GM19351 (cell line): ENCODE results near the gene HAGHL.
"Not testable (repeated sequence)": the region's sequence is repeated elsewhere in the genome, so short reads cannot be mapped to it uniquely, and the experiment has no call there.

Experiments used
- ATAC-seq: cut with Tn5 transposase; IDR thresholded peaks from one replicate; pipeline ENCODE4 v1.9.1; 2021; ENCODE audit warnings: mild to moderate bottlenecking, moderate library complexity; ENCODE audit not compliant: unreplicated experiment

Gene HAGHL

DNA sequence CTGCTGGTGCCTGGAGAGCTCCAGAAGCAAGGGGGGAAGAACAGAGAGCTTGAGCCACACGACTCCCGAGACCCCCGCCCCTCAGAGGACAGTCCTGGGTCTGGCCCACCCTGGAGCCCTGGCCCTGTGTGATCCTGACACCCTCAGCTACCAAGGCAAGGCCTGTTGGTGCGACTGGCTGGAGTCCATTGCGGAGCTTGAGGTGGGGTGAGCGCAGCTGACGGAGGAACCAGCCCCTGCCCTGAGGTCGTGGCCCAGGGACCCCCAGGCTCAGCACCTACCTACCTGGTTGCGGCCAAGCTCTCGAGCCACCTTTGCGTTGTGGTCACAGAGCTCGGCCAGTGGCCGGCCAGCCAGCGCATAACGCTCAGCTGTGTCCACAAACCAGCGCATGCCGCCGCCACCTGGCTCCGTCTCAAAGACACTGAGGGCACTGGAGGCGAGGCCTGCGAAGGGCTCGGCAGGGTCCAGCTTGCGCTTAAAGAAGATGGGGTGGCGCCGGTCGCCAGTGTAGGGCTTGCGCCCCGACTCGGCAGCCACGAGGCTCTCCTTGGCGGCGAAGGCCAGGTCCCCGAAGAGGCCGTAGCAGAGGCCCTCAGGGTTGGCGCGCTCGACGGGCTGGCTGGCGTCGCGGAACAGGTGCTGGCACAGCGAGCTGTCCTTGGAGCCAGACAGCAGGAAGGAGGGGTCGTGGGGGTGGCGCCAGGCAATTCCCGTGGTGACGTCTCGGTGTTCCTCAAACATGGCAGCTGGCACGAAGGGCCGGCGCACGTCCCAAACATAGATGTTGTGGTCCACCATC lies 40.2 kb upstream of the HAGHL start:
- ATAC-seq: no peak

DNA sequence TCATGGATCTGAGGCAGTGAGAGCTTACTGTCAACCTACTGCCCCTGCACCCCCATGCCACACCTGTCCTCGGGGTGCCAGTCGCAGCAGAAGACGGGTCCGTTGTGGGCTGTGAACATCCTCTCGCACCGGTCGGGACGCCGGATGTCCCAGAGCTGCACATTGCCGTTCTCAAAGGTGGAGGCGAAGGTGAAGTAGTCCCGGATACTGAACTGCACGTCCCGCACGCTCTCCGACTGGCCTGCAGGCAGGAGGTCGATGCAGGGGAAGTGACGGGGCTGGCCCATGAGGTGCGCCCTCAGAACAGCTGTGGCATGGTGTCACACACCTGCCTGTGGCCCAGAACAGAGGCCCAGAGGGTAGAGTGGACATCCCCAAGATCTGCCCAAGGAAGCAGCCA lies 39.4 kb upstream of the HAGHL start:
- ATAC-seq: no peak

DNA sequence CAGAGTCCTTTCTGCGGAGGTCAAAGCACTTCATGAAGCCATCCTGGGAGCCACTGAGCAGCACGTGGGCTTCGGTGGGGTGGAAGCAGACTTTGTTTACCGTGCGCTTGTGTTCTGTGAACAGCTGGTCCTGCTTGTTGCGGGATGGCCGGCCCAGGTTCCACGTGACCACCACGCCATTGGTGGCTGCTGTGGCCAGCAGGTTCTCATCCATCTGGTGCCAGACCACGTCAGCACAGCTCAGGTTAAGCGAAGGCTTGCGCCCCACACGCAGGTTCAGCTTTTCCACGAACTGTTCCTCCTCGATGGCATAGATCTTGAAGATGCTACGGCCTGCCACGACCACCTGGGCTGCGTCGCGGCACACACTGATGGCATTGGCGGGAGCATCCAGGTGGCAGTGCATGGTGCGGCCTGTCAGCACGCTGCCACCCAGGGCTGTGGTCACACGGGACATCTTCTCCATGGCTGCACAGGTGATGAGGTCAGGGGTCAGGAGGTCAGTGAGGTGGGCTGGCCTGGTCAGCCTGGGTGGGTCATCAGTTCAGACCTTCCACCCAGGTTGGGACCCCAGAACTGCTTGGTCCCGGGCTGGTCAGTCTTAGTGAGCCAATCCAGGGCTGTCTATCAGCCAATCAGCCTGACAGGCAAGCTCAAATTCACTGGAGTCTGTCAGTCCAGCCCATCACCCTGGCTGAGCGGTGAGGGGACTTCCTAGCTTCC lies 37.6 kb upstream of the HAGHL start:
- ATAC-seq: no peak

DNA sequence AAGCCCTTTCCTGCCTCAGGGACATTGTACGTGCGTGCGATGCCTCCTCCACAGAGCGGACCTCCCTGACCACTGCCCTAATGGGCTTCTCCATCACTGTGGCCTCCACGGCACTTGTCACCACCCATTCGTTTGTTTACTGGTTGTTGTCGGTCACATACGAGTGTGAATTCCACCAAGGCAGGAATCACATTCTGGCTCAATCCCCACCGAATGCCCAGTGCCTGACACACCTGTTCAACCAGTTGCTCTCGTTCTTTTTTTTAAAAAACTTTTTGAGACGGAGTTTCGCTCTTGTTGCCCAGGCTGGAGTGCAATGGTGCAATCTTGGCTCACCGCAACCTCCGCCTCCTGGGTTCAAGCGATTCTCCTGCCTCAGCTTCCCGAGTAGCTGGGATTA lies 35.7 kb upstream of the HAGHL start:
- not testable (repeated sequence) for ATAC-seq

DNA sequence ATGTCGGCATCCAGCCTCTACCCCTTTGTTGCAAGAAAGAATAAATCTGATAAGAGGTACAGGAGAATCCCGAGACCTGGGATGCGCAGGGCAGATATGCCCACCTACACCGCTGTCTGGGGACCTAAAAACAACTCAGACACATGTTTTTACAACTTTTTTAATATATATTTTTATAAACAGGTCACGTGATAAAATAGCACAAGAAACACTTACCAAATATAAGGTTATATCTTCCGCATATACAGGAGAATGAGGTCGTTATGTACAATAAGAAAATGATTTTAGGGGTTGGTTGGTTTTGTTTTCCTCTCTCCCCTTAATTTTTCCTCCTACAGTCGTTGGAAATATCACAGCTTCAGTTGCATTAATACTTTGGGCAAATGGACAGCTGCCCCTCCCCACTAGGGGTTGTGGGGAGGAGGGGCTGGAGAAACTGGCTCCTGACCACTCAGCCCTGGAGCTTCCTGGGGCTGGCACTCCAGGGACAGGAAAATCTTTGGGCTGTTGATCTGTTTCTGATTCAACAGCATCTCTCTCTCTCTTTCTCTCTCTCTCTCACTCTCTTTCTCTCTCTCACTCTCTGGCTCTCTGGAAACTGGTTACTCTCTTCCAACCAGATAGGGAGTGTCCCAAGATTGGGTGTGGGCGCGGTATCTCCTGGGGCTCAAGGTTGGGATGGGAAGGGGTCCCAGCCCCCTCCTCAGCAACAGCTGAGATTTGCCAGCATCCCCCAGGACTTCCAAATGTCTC lies 34.4 kb upstream of the HAGHL start:
- no peak for ATAC-seq

DNA sequence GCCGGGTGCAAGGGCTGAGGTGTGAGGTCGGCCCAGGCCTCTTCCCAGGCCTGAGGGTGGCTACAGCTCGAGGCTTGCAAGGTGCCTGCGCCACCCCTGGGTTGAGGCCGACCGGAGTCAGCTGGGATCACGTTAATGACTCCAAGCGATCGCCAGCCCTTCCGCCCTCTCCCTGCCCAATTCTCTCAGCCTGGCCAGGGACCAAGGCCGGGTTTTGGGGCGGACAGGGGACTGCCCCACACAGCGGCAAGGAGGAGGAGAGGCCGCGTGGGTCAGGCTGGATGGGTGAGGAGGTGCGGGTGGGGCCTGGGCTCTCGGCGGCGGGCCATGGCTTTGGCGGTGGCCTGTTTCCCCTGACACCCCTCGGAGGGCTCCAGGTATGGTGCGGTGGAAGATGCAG lies 33.5 kb upstream of the HAGHL start:
- no peak for ATAC-seq

DNA sequence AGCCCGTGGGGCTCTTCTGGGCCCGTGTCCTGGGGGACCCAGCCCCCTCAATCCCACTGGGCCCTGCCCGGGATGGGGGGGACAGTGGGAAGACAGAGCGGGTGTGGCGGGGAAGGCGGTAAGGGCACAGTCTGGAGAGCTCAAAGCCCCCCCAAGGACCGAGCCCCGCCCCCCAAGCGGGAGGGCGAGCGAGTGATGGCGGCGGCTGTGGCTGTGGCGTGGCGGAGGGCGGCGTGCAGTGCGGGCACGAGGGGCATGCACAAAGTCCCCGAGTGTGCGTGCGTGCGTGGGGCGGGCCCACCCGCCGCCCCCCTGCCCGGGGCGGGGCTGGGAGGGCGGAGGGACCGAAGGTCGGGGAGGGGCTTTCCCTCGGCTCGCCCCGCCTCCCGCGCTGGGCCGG lies 33.1 kb upstream of the HAGHL start:
- ATAC-seq: no peak

DNA sequence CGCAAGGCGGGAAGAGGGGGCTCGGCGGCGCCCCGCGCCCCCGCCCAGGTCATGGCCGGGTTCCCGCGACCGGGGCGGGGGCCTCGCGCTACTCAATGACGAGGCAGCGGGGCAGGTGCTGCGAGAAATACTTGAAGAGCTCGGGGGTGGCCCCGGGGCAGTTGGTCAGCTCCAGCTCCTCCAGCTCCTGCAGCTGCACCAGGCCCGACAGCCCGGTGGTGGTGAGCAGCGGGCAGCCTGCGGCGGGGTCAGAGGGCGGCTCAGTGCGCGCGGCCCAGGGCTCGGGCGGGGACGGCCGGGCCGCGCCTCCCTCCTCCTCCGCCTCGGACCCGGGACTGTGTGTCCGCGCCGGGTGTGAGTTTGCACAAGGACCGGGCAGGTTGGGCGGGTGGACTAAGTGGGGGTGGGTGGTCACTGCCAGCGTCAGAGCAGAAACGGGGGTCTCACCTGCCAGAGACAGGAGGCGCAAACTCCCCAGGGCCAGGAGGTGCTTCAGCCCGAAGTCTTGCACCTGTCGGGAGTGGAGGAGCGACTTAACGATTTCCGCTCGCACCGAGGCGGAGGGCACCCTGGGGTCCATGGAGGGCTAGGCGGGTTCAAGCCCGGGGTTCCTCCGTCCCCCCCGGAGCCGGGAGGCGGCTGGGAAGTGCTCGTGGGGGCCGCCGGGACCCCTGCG lies 32.6 kb upstream of the HAGHL start:
- ATAC-seq: no peak

DNA sequence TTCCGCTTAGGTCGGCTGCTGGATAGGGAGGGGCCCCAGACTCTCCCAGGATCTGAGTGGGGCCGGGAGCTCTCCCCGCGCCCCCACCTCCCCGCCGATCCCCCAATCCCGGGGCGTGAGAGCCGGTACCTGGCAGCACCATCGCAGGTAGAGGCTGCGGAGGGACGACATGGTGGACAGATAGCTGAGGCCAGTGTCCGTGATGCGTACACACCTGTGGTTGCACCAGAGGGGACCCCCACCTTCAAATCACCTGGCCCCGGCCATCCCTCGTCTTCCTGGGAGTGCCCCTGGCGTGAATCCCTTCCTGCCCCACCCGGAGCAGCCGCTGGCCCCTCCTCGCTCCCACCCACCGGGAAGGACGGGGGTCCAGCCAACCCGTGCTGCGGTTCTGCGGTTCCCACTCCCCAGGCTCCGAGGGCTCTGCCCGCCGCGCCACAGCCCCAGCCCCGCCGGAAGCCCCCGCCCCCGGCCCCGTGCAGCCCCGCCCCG lies 32.0 kb upstream of the HAGHL start:
- no peak for ATAC-seq

DNA sequence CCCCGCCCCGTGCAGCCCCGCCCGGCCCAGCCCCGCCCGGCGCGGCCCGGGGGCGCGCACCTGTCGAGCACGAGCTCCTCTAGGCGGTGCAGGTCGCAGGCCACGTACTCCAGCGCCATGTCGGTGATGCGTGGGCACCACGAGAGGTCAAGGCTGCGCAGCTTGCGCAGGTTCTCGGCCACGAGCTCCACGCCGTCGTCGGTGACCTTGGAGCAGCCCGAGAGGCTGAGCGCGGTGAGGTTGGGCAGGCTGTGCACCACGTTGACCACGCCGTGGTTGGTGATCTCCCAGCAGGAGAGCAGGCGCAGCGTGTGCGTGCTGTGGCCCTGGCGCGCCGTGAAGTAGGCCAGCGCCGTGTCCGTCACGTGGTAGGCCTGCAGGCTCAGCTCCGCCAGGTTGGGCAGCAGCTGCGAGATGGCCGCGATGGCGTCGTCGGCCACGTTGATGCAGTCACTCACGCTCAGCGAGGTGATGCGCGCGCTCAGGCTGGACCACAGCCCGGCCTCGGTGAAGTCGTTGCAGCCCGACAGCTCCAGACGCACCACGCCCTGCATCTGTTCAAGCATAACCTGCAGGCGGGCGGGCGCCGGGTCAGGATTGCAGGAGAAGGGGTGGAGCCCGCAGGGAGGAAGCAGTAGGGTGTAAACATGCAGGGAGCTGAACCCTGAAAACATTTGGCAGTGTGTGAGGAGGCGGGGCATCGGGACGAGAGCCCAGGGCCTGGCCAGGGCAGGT lies 31.4 kb upstream of the HAGHL start:
- no peak for ATAC-seq

DNA sequence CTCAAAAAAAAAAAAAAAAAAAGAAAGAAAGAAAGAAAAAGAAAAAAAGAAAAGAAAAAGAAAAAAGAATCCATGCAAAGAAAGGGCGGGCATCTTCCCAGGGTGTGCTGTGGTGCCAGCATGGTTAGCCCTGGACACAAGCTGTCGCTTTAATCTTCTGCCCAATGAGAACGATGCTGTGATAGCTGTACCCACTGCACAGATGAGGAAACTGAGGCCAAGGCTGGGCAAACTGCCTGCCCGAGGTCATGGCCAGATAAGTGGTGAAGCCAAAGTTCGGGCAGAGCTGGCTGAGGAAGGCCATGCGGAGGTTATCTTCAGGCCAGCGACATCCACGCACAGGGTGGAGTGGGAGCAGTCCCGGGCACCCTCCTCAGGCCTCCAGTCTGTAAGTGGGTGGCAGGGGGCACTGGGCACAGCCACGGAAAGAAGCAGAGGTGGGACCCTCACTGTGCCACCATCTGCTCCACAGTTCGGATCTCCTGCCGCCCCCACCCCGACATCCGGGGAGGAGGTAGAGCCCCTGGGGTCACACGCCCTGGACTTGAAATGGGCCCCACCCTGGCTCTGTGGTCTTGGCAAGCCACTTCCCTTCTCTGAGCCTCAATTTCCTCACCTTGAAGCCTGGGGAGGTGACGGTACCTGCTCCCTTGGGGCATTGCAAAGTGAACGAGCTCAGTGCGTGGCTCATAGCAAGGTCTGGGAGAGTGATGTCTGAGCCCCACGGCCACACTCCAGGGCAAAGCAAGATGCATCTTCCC lies 27.8 kb upstream of the HAGHL start:
- no peak for ATAC-seq

DNA sequence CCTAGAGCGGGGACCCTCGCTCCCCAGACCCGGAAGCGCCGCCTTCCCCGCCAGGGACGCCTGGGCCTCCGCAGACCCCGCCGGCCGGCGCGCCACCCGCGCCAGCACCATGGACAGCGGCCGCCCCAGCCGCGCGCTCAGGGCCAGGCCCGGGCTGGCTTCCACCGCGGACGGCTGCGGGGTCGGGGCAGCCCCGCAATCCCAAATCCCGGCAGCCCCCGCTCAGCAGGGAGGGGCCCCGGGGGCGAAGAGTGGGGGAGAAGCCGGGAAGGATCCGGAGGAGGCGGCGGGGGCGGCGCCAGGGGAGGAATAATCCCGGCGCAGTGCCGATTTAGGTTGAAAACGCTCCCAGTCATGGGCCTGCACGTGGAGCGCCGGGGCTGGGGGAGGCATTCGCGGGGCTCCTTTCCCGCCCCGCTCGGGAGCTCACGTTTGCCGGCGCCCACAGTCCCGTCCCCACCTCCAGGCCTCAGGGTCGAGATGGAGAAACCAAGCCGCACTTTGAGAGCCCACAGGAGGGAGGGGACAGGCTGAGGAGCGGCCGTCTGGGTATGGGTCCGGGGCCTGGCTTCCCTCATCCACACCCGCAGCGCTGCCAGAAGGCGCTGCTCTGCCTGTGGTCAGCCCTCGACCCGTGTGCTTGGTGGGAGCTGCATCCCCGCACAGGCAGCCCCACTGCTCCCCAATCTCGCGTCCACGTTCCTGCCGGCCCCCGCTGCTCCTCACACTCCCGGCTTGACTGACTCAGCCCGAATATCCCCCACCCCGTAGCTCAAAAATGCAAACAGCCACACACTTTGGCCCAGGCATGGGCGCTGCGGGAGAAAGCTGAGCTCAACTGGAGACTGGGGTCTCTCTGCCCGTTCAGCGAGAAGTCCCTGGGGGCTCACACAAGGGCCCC lies 26.0 kb upstream of the HAGHL start:
- ATAC-seq: no peak

DNA sequence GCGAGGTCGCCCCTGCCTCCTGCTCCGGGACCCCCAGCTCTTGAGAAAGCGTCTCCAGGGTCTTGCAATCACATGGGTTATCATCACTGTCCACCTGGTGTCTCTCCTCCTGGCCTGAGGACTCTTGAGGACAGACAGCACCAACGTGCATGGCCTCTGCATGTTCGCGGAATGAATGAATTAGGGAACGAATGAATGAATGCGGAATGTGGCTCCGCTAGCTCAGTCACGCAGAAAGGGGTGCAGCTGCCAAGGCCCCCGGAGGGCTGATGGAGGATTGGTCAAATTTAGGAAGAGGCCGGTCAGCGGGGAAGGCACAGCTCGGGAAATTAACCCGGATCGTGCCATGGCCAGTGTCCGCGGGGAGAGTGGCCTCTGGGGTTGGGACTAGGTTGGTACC lies 24.6 kb upstream of the HAGHL start:
- no peak for ATAC-seq

DNA sequence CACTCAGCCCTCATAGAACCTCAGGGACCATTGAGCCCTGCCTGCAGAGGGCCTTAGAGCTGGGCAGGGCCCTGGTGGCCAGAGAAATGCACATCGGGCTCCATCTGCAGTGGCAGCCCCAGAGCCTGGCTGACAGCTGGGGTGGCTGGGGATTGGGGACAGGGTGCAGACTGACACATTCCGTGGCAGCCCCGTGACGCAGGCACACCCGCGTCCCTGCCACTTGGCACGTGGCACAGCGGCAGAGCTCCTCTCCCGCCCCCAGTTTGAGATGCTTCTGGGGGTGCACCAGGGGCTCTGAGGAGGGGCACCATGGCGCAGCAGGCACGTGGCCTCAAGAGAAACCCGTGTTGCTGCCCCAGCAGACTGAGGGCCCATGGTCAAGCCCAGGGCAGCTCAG lies 23.5 kb upstream of the HAGHL start:
- ATAC-seq: no peak

DNA sequence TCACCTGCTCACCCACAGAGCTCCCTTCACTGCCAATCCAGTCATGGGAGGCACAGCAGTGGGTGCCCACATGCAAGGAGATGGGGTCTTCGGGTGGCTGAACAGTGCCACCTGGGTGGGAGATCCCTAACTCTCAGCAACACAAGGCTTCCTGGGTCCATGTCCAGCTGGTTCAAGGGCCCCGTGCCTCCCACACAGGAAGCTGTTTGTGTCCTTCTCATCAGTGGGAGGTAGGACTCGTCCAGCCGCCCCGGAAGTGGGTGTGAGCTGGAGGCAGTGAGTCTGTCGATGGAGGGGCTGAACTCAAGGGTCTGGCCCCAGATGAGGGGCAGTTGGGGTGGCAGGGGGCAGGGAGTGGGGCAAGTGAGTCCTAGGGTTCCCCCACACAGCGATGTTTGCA lies 22.9 kb upstream of the HAGHL start:
- ATAC-seq: no peak

DNA sequence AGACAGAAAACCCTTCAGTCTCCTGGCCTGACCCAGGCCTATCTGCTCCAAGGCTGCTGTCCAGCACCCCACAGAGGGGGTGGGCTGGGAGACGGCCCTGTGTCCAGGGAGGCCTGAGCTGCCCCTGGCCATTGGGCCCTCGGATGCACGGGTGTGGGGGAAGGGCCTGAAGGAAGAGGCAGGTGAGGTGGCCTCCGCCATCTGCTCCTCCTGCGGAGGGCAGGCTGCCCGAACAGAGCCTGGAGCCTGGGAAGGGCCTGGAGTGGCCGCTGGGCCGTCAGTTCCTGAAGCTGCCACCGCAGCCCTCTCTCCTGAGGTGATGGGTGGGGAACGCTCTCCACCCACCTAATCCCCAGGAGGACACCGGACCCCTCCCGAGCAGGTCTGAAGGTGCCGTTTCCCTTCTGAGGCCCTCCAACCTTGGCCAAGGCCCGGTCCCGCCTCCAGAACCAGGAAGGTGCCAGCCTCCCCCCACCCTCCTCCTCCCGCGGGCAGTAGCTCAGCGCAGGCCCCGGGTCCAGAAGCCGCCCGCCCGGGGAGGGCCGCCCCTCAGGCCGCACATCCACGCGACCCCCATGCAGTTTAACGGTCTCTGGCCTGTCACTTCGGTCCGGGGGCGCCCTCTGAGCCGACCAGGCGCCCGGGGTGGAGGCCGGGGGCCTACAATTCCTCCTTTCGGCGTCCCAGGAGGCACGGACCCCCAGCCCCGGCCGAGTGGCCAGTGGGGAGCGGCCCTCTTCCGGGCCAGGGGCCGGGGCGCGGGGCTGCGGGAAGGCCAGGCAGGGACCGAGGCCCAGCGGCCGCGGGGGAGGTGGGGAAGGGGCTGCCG lies 22.1 kb upstream of the HAGHL start:
- ATAC-seq: no peak

DNA sequence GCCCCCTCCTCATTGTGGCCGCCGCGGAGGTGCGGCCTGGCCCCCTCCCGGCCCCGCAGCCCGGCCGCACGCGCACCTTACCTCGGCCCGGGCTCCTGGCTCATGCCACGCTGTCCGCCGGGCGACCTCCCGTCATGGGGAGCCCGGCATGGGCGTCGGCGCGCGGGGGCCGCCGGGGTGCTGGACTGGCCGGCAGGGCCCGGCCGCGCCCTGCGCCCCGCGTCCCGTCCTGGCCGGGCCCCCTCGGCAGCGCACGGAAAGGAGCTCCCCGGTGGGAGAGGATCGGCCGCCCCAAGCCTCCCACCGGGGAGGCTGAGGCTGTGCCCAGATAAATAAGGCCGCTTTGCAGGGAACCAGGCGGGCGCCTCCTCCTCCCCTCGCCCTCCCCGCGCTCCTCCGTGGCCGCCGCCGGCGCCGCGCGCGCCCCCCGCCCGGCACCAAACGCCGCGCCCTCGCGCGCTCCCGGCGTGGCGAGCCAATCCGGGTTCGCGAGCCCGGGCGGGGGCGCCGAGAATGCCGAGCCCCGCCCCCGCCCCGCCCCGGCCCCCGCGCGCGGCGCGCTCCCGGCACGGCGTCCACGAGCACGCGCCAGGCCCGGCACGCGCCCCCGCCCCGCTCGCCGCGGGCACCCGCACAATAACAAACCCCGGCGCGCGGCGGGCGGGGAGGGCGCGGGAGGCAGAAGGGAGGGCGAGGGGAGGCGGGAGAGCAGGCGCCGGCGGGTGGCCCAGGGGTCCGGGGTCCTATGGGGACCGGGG lies 21.3 kb upstream of the HAGHL start, which contains the start of gene FBXL16:
Gene FBXL16 (minus strand): TSS at position 371 of the 758 bp plus-strand sequence. CDS start 8,396 bp downstream, outside the sequence.
- no peak for ATAC-seq
